HTERT RPE-1 (cell line): Measurements from ENCODE around the gene EGF.

Source experiments
- in situ Hi-C: fragments of 300-500 bp; cut with MboI; formaldehyde crosslinking; loops from 4 replicates; pipeline ENCODE4 v1.14.3; 2020; ENCODE audit warnings: low sequenced_read_pairs

The EGF gene

GRCh38 chr4:109990261-109991257, 77.9 kb downstream of the EGF start:
- in situ Hi-C loops, result no loop called here

GRCh38 chr4:109993116-109993515, 80.4 kb downstream of the EGF start:
- in situ Hi-C loops, result no loop called here

DNA sequence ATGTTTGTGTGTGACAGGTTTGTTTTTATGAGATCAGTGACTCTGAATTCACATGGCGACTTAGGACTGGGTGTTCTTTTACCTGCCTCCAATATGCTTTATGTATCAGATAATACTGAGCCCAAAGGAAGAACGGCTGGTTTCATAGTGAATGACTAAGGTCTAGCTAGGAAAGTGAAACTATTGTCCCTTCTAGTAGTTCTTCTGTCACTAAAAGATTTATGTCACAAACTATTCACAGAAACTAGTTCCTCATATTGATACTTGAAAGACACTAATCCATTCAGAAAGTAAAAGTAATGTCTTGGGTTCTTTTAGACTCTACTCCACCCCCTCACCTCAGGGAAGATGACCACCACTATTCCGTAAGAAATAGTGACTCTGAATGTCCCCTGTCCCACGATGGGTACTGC, 81.7 kb downstream of the EGF start:
- in situ Hi-C loops, result no loop called here

- in situ Hi-C loops, result no loop called here
These were observed 83.8 kb downstream of the EGF start for GRCh38 chr4:109996526-109996925.

DNA sequence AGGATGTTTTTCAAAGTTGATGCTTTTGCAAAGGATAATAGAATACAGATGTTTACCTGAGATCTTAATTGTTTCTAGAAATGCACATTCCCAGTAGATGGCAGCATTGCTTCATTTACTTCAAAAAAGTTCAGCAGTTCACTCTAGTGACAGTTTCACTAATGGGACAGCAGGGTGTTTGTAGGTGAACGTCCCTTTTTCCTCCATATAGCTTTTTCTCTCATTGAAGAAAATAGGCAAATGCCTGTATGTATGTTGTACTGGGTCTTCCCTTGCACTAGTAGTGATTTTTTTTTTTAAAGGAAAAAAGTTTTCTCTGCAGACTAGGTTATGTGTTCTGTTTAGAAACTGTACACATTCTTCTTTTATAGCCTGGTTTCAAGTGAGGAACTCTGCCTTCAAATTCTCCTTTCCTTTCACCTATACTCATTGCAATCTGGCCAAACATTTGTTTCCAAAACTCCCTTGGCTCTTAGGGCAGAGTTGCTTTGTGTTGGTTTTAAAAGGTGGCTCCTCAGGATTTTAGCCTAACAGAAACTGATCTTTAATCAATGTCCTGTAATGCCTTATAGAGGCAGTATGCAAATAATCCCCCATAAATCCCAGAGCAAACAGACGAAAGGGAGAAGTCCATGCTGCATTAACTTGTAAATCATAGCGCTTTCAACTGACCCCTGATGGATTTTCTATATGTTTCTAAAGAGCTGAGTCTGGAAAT, 86.3 kb downstream of the EGF start:
- in situ Hi-C loops, result no loop called here

DNA sequence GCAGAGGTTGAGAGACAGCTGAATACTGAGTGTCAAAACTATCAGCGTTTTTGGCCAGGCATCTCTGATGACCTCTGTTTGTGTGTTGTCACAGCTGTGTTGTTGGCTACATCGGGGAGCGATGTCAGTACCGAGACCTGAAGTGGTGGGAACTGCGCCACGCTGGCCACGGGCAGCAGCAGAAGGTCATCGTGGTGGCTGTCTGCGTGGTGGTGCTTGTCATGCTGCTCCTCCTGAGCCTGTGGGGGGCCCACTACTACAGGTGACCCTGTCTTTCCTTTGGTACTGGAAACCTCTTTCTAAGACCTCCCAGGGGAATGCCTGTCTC, 86.9 kb downstream of the EGF start:
- in situ Hi-C loops, result no loop called here

DNA sequence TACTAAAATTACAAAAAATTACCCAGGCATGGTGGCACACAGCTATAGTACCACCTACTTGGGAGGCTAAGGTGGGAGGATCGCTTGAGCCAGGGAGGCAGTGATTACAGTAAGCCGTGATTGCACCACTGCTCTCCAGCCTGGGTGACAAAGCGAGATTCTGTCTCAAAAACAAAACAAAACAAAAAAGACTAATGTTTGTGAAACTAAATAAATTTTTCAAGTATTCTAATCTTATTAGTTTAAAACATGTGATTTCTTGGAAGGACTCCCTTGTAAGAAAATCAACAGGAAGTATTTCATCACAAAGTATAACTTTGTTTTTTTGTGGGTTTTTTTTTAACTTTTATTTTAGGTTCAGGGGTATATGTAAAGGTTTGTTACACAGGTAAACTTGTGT, 89.6 kb downstream of the EGF start:
- in situ Hi-C loops, result loop anchor here (25.0 kb wide), 1 partner anchor 510 kb away; no protein-coding TSS in a partner anchor

DNA sequence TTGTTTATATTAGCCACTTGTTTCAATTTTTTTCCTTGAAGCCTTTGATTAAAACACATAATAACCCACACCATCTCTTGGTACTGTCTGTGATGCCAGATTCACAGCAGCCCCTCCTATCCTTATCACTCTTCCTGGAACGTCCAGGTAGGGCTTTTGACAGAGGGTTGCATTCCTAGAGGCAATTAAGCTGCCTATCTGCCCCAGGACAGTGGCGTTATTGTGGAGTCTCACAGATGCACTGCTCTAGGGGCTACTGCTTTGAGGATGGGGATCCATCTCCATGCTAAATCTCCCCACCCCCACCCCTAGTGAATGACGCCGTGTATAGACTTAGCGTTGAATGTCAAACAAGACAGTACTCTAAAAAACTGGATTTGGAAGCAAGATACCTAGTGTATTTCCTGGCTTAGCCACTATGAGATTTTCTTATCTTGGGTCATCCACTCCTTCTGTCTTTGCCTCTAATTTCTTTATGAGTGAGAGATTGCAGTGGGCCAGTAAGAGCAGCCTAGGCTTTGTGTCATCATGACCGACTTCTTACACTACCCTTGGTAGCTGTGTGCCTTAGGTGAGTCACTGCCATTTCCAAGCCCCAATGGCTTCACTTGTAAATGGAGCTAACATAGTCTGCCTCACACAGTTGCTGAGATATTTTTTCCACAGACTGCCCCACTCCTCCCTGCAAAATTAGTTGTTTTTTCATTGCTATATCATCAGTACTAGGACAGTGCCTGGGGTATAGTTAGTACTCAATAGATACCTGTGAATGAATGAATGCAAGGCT, 90.9 kb downstream of the EGF start:
- in situ Hi-C loops, result loop anchor here (25.0 kb wide), 1 partner anchor 509 kb away; no protein-coding TSS in a partner anchor

DNA sequence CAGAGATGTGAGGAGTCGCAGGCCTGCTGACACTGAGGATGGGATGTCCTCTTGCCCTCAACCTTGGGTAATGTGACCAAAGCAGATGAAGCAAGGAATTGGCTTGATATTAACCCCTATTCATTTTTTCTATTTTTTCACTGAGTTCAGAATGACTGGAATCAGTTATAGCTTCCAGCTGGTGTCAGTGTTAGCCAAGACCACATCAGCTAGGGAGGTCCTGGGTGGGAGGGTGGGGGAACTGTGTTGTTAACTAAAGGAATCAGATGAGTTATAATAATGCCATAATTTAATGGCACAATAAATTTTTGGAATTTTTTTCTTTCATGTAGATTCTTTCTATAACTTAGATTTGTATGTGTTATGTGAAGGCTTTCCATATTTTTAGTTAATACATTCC, 91.9 kb downstream of the EGF start:
- in situ Hi-C loops, result loop anchor here (25.0 kb wide), 1 partner anchor 508 kb away; no protein-coding TSS in a partner anchor

DNA sequence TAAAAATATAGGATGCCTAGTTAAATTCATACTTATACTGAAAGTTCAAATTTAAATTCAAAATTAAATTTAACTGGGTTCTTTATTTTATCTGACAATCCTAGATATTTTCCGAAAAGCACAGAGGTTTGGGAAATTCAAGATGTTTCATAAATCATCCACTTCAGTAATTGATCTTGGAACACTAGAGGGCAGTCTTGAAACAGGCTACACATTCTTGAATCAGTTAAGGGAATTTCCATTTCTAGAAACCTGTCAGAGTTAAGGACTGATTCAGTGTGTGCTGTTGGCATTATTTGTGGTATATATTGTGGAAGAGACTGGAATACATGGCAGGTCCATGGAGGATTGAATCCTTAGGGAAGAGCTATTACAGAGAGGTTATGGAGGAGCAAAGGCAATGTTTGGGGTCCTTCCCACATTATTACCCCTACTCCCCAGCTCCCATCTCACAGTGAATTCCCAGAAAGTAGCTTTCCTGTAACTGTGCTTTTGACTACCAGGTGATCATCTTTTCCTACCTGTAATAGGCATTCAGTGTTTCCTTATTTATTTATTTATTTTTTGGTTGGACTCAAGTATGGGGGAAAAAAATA, 92.9 kb downstream of the EGF start:
- in situ Hi-C loops, result loop anchor here (25.0 kb wide), 1 partner anchor 507 kb away; no protein-coding TSS in a partner anchor

GRCh38 chr4:110007217-110007616, 94.5 kb downstream of the EGF start:
- in situ Hi-C loops, result loop anchor here (25.0 kb wide), 1 partner anchor 505 kb away; no protein-coding TSS in a partner anchor

- in situ Hi-C loops, result loop anchor here (25.0 kb wide), 1 partner anchor 504 kb away; no protein-coding TSS in a partner anchor
These were observed 95.9 kb downstream of the EGF start for GRCh38 chr4:110008540-110008939.

DNA sequence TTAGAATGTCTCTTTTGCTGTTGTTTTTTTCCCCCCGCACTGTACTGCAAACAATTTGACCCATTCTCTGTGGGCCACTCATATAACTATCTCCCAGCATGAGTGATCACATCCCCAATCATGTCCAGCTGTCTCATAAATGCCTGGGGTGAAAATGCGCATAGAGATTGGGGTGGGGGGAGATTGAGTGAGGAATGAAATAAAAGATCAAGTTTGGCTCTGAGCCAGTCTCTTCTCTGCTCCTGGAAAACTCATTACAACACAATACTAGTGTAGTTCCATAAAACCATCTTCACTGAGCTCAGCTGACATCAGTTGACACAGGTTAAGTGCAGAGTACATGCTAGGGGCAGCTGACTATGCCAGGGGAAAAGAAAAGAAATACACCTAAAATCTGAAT, 96.9 kb downstream of the EGF start:
- in situ Hi-C loops, result loop anchor here (25.0 kb wide), 1 partner anchor 503 kb away; no protein-coding TSS in a partner anchor

DNA sequence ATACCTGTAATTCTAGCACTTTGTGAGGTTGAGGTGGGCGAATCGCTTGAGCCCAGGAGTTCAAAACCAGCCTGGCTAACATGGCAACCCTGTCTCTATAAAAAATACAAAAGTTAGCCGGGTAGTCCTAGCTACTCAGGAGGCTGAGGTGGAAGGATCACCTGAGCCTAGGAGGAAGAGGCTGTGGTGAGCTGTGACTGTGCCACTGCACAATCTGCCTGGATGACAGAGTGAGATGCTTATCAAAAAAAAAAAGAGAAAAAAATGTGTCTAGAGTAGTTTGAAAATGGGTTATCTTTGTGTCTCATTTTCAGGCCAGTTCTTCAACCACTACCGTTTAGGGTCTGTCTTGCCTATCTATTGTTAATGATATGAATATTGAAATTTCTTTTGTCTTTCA, 98.1 kb downstream of the EGF start:
- in situ Hi-C loops, result loop anchor here (25.0 kb wide), 1 partner anchor 502 kb away; no protein-coding TSS in a partner anchor

DNA sequence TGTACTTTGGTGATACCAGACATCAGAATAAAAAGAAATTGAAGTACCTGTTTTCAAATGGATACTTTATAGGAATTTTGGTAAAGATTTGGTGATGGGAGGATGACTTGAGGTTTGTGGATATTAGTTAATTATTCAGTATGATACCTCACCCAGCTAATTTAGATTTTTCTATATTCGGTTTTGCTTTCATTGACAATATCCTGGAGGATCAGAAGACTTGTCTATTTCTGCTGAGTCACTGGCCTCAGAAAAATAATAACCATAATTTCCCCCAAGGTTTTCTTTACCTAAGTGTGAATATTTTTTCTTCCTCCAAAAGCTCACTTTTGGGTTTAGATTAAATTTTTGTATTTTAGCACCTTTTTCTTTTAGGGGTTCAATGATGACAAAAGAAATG, 100.2 kb downstream of the EGF start:
- in situ Hi-C loops, result loop anchor here (25.0 kb wide), 1 partner anchor 499 kb away; no protein-coding TSS in a partner anchor

GRCh38 chr4:110014233-110014632, 101.5 kb downstream of the EGF start:
- in situ Hi-C loops, result loop anchor here (25.0 kb wide), 1 partner anchor 498 kb away; no protein-coding TSS in a partner anchor

DNA sequence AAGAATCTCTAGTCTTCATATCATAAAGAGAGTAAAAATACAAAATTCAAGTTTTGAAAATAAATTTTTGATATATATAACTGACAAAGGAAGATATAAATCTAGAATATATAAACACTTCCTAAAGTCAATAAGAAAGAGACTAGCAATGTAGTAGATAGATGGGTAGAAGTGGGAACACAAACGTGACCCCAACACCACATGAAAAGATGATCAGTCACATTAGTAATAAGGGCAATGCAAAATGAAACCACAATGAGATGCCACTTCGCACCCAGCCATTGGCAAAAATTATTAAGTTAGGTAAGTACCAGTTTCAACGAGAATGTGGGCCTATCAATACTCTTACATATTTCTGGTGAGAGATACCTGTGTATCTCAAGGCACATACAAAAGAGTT, 106.5 kb downstream of the EGF start:
- in situ Hi-C loops, result loop anchor here (25.0 kb wide), 1 partner anchor 493 kb away; no protein-coding TSS in a partner anchor

GRCh38 chr4:110020139-110020538, 107.5 kb downstream of the EGF start:
- in situ Hi-C loops, result loop anchor here (25.0 kb wide), 1 partner anchor 492 kb away; no protein-coding TSS in a partner anchor

DNA sequence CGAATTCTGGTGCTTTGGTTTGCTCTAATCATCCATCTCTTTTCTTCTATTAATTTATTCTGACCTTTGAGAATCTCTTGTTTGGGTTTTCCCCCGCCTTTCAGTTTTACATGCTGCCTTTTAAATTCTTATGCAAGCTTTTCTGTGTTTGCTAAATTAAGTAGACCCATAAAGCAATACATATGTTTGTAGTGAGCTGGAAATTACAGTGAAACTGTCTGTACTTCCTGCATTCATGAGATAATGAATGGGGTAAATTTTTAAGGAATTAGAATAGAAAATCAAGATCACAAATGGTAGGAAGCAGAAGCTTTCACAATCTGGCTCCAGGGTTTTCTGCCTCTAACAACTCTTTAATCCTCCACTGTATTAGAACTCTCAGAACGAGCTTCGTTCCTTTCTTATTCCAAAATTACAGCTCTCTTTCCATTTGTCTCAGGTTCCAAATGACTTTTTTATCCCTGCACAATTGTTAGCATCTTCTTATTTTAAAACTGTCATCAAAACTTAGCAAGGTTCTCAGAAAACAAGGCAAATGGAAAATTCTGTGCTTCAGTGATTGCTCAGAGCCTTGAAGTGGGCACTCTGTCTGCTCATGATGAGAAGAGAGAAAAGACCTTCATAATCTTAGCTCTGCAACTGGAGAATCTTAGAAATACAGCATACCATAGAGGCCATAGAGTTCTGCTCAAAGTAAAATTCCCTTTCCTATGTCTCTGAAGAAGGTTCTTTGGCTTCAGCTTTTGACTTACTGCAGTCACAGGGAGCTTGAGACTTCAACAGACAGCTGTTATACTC, 108.2 kb downstream of the EGF start:
- in situ Hi-C loops, result loop anchor here (25.0 kb wide), 1 partner anchor 491 kb away; no protein-coding TSS in a partner anchor
